Prostate gland (tissue), 2 donors: ENCODE results near the gene SF1. TPM values are rescaled to one million over a fixed set of nuclear protein-coding genes. Genes with fewer than 3 reads are reported as not detected.

Source experiments
- DNase-seq: peaks from one replicate; pipeline ENCODE4 v3.0.0-alpha.2; 2019; ENCODE audit warnings: low spot score
- H3K27ac ChIP-seq, 2 donors: fragments of 200-600 bp; sonication (generic); 2 replicates each; pipeline ENCODE4 v1.5.1; 2017 to 2019
- H3K27me3 ChIP-seq: fragments of 200-600 bp; sonication (generic); replicated peaks from 2 replicates; pipeline ENCODE4 v1.5.1; 2019; ENCODE audit not compliant: insufficient read depth
- H3K36me3 ChIP-seq, 2 donors: fragments of 200-600 bp; sonication (generic); 1 replicate in 1 of 2; 2 replicates in 1 of 2; pipeline versions ENCODE4 v1.5.1 to v1.8.1; 2017 to 2019
- H3K4me1 ChIP-seq: fragments of 200-600 bp; sonication (generic); replicated peaks from 2 replicates; pipeline ENCODE4 v1.5.1; 2019
- H3K4me3 ChIP-seq, 2 donors: fragments of 200-600 bp; sonication (generic); 2 replicates each; pipeline ENCODE4 v1.5.1; 2017 to 2019
- H3K9me3 ChIP-seq: fragments of 200-600 bp; sonication (generic); 2 replicates; pipeline ENCODE4 v1.5.1; 2017
- POLR2A ChIP-seq: fragments of 450-650 bp; IDR thresholded peaks from one replicate; pipeline ENCODE4 v1.6.1; 2016; ENCODE audit warnings: antibody characterized with exemption, mild to moderate bottlenecking
- POLR2AphosphoS5 ChIP-seq: sonication (generic); formaldehyde crosslinking; IDR thresholded peaks from one replicate; pipeline ENCODE4 v1.6.1; 2017; ENCODE audit warnings: antibody characterized with exemption
- WGBS: methylation state at CpG from one replicate; pipeline ENCODE4 v1.1.5; 2018; 5-methylcytosine and 5-hydroxymethylcytosine counted together
- intact Hi-C: fragments of 100-400 bp; cut with DNase I; formaldehyde crosslinking; loops from one replicate; pipeline ENCODE4 v1.14.2; 2022
- total RNA-seq, 2 donors: library from RNA; depleted of rRNA; stranded (reverse); fragments of >200 nt; gene quantifications; one replicate each; pipeline ENCODE4 v1.1.0, GENCODE V29; 2016
- TF ChIP-seq, protein P1 (sequence below), 4 experiments: fragments of 200-600 bp in 2 of 4; fragments of 450-650 bp in 2 of 4; sonication (generic) in 2 of 4; IDR thresholded peaks; 1 replicate in 3 of 4; 2 replicates in 1 of 4; pipeline ENCODE4 v1.5.1; 2016 to 2019; ENCODE audit warnings: antibody characterized with exemption in 4 of 4, mild to moderate bottlenecking in 2 of 4, moderate library complexity in 2 of 4

Gene SF1
- total RNA-seq, 2 donors from 2014 or later, result 263 to 409 TPM

DNA sequence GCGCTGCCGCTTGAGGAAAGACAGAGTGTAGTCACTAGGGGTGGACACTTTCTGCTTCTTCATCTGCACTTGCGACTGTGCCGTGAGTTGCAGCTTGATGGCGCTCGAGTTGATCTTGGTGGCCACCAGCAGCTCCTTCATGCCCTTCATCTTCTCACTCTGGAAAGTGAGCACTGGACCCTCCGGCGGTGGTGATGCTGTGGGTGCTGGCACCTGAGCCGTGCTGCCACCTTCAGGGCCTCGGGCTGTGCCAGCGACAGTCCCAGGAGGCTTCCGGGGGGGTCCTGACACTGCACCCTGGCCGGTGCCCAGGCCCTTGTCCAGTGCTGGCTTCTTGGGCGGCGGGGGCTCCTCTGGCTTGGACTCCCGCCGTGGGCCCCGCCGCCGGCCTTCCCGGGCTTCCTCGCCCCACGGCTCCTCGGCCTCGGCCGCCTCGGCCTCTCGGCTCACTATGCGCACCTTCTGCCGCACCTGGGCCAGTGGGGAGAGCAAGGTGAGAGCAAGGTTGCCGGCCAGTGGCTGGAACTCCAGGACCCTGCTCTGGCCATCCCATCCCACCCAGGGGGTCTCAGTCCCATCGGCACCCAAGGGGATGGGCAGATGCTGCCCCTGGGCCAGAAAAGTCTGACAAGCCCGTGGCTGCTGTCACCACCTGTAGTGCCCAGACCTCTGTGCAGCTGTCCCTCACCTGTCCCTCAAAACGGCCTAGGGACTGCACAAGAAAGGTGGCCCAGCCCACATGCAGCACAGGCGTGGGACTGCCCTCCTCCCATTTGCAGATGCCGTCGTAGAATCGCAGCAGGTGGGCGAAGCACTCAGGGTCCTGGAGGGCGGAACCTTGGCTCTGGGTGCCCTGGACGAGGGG lies 26.2 kb upstream of the SF1 start:
- no peak overlapping the region for H3K4me3 ChIP-seq
- TF ChIP-seq, protein P1, sequence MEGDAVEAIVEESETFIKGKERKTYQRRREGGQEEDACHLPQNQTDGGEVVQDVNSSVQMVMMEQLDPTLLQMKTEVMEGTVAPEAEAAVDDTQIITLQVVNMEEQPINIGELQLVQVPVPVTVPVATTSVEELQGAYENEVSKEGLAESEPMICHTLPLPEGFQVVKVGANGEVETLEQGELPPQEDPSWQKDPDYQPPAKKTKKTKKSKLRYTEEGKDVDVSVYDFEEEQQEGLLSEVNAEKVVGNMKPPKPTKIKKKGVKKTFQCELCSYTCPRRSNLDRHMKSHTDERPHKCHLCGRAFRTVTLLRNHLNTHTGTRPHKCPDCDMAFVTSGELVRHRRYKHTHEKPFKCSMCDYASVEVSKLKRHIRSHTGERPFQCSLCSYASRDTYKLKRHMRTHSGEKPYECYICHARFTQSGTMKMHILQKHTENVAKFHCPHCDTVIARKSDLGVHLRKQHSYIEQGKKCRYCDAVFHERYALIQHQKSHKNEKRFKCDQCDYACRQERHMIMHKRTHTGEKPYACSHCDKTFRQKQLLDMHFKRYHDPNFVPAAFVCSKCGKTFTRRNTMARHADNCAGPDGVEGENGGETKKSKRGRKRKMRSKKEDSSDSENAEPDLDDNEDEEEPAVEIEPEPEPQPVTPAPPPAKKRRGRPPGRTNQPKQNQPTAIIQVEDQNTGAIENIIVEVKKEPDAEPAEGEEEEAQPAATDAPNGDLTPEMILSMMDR (IDR thresholded peaks at IDR 0.05), result no peak
- TF ChIP-seq POLR2A, result no peak
- TF ChIP-seq POLR2AphosphoS5, result no peak
- no peaks in the 10 kb centered on the region for H3K27me3 ChIP-seq
- peaks cover 7% of the 10 kb centered on the region for H3K4me1 ChIP-seq
- WGBS, result 92% methylated on average over 35 of the region's 41 CpGs
- H3K36me3 ChIP-seq, result peaks cover 0 to 4% of the 10 kb centered on the region in 2 donors
- peak overlapping the region; percentile 77 to 90 for H3K27ac ChIP-seq
- no peak for DNase-seq
- no peaks in the 10 kb centered on the region for H3K9me3 ChIP-seq
- intact Hi-C loops, result no loop called here

DNA sequence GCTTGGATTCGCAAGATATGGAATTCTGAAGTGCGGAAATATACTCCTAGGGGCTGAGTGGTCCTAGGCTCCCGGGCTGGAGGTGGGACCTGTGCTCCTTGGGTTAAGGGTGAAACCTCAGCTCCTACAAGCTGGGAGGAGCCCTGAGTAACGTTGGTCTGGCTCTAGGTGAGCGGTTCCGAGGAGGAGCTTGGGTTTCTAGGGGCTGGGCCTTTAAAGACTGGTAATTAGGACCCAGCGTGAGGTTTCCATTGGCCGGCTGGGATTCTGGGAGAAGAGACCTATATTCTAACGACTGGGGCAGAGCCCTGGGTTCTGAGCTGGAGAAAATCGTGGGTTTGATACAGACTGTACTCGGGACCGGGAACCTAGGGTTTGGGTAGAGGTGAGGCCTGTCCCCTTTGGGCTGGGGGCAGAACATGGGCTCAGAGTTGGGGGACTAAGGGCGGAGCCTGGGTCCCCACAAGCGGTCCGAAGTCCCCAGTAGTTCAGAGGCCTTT lies 25.6 kb upstream of the SF1 start:
- Histone ChIP-seq H3K27me3 (no peaks in the 10 kb centered on the region), H3K36me3 (peaks cover 0 to 4% of the 10 kb centered on the region in 2 donors), H3K4me1 (peaks cover 7% of the 10 kb centered on the region), H3K4me3 (peak overlapping the region; percentile 57 to 58), H3K27ac (peak overlapping the region; percentile 77 to 90), H3K9me3 (no peaks in the 10 kb centered on the region)
- WGBS, result 36% methylated on average over 15 of the region's 15 CpGs
- intact Hi-C loops, result loop anchor here (2.0 kb wide), 1 partner anchor 29 kb away; no protein-coding TSS in a partner anchor
- TF ChIP-seq POLR2AphosphoS5, result no peak
- no peak for TF ChIP-seq POLR2A
- TF ChIP-seq, protein P1 (IDR thresholded peaks at IDR 0.05), result no peak
- no peak for DNase-seq

DNA sequence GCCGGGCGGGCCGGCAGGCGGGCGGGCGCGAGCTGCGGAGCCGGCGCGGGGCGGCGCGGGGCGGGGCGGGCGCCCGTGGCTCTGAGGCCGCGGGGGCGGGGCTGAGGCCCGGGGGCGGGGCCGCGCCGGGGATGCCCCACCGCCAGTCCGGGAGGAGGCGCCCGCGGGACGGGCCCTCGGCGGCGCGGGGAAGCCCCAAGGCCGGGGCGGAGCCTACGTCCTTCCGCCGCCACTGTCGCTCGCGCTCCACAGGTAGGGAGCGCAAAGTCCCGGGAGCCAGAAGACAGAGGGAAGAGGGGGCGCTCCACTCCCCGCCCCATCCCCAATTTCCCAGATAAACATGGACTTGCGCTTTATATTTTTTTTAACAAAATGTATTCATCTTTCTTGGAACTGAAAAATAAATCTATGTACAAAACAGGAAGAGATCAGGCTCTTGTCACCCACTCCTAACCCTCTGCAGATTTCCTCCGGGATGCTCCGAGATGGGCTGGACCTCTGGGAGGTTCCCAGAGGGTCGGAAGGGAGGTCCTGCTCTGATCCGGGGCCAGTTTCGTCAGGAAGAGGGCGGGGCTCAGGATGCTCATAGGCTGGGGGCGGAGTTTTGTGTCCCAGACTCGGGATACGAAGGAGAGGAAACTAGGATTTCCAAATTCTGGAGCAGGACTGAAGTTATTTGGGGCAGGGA lies 25.0 kb upstream of the SF1 start, which contains the start of gene MAP4K2:
Gene MAP4K2 (minus strand): TSS at position 57 of the 688 bp plus-strand sequence. CDS start 65 bp downstream, outside the sequence.
- under 1% methylated on average over 40 of the region's 58 CpGs for WGBS
- Histone ChIP-seq H3K27ac (peak within 1 kb of the TSS; percentile 83 to 90), H3K27me3 (no peaks in the 10 kb centered on the region), H3K36me3 (peaks cover 0 to 4% of the 10 kb centered on the region in 2 donors), H3K4me3 (peak within 1 kb of the TSS; percentile 57 to 58), H3K4me1 (peaks cover 7% of the 10 kb centered on the region), H3K9me3 (no peaks in the 10 kb centered on the region)
- DNase-seq, result peak; percentile 87
- TF ChIP-seq POLR2A, result no peak
- TF ChIP-seq, protein P1 (IDR thresholded peaks at IDR 0.05), result peak in 1 of 4 experiments; percentile 40
- peak; percentile 43 for TF ChIP-seq POLR2AphosphoS5
- intact Hi-C loops, result loop anchor here (2.0 kb wide), 1 partner anchor 29 kb away; no protein-coding TSS in a partner anchor

DNA sequence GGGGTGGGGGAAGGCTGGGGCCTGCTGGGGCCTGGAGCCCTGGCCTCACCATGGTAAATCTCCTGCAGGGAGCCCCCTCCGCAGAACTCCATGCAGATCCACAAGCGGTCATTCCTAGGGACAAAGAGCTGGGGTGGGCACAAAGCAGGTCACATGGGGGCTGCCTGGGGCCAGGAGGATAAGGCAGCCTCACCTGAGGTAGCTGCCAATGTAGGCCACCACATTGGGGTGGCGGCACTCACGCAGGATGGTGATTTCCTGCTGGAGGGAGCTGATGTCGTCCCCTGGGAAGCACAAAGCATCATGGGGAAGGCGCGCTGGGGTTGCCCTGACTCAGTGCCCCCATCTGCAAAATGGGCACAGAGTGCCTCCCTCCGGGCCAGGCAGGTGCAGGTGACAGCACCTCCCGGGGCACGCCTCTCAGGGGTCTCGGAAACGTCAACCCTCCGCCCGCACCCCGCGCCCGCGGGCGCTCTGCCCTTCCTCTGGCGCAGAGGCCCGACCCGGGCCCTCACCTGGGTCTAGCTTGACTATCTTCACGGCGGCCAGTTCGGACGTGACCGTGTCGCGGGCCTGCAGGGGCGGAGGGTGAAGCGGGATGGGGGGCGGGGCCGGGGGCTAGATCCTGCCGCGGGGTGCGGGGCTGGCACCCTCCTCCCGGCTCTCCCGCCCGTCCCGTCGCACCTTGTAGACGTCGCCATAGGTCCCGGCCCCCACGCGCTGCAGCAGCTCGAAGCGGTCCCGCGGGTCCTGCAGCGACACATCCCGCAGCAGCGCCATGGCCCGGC lies 24.2 kb upstream of the SF1 start:
- TF ChIP-seq, protein P1 (IDR thresholded peaks at IDR 0.05), result no peak
- no peak for TF ChIP-seq POLR2AphosphoS5
- TF ChIP-seq POLR2A, result no peak
- intact Hi-C loops, result loop anchor here (2.0 kb wide), 1 partner anchor 28 kb away; no protein-coding TSS in a partner anchor
- H3K27me3 ChIP-seq, result no peaks in the 10 kb centered on the region
- no peaks in the 10 kb centered on the region for H3K9me3 ChIP-seq
- peaks cover 0 to 4% of the 10 kb centered on the region in 2 donors for H3K36me3 ChIP-seq
- H3K4me3 ChIP-seq, result peak overlapping the region; percentile 57 to 58
- peaks cover 7% of the 10 kb centered on the region for H3K4me1 ChIP-seq
- 16% methylated on average over 32 of the region's 54 CpGs for whole genome bisulfite sequencing
- H3K27ac ChIP-seq, result peak overlapping the region; percentile 78 to 83
- no peak for DNase-seq
